OCI-LY3 (cell line): Measurements from ENCODE around the gene EPHB1.

ENCODE experiments used
- H2AFZ ChIP-seq: fragments of 200-600, 300-600 bp; shearing (Covaris generic); 2 replicates; pipeline ENCODE4 v1.6.0; 2014; ENCODE audit warnings: antibody characterized with exemption, low read depth, low read length
- H3K27ac ChIP-seq: fragments of 200-600, 300-600 bp; sonication (generic); 2 replicates; pipeline ENCODE4 v1.5.1; 2014; ENCODE audit warnings: mild to moderate bottlenecking, low read length, moderate library complexity, mixed read lengths
- H3K27me3 ChIP-seq: fragments of 200-600, 300-600 bp; sonication (generic); 2 replicates; pipeline ENCODE4 v1.6.1; 2014; ENCODE audit warnings: low read depth, low read length, mixed read lengths
- H3K36me3 ChIP-seq: fragments of 200-600, 300-600 bp; sonication (generic); replicated peaks from 2 replicates; pipeline ENCODE3; 2014; ENCODE audit warnings: low read depth, low read length, mixed read lengths
- H3K4me1 ChIP-seq: fragments of 300-600, 200-600 bp; sonication (generic); 2 replicates; pipeline ENCODE4 v1.6.1; 2014; ENCODE audit warnings: low read length, mixed read lengths
- H3K4me2 ChIP-seq: fragments of 200-600, 300-600 bp; sonication (generic); 2 replicates; pipeline ENCODE4 v1.6.1; 2014; ENCODE audit warnings: low read length, mixed read lengths
- H3K4me3 ChIP-seq: fragments of 300-600, 200-600 bp; sonication (generic); 2 replicates; pipeline ENCODE4 v1.5.1; 2014; ENCODE audit warnings: antibody characterized with exemption, mild to moderate bottlenecking, low read length, moderate library complexity
- H3K79me2 ChIP-seq: fragments of 300-600, 200-600 bp; shearing (Covaris generic); 2 replicates; pipeline ENCODE4 v1.6.1; 2014; ENCODE audit warnings: mild to moderate bottlenecking, low read length, mixed read lengths
- H3K9ac ChIP-seq: fragments of 300-600, 200-600 bp; shearing (Covaris generic); 2 replicates; pipeline ENCODE4 v1.6.0; 2014; ENCODE audit warnings: mild to moderate bottlenecking, low read length, moderate library complexity
- H3K9me3 ChIP-seq: fragments of 200-600, 300-600 bp; shearing (Covaris generic); 2 replicates; pipeline ENCODE4 v1.6.1; 2014; ENCODE audit warnings: low read length, mixed read lengths; ENCODE audit not compliant: insufficient read depth
- H4K20me1 ChIP-seq: fragments of 200-600, 300-600 bp; sonication (generic); 2 replicates; pipeline ENCODE4 v1.6.1; 2016; ENCODE audit warnings: low read length, mixed read lengths; ENCODE audit not compliant: insufficient read depth
- CTCF ChIP-seq: fragments of 200-600, 300-600 bp; sonication (generic); IDR thresholded peaks from 2 replicates; pipeline ENCODE4 v1.5.1; 2014; ENCODE audit warnings: antibody characterized with exemption, low read length, low read depth
- EZH2phosphoT487 ChIP-seq: fragments of 200-600 bp; shearing (Covaris generic); IDR thresholded peaks from 2 replicates; pipeline ENCODE4 v1.6.1; 2018; ENCODE audit warnings: antibody characterized with exemption, mixed run types, low read depth

EPHB1 gene

GRCh38 chr3:135258916-135259315 is 463.9 kb downstream of the EPHB1 start:
- no peaks in the 10 kb centered on the region for H3K79me2 ChIP-seq
- no peak overlapping the region for H3K27ac ChIP-seq
- no peak overlapping the region for H3K4me3 ChIP-seq
- no peak overlapping the region for H3K9ac ChIP-seq
- no peaks in the 10 kb centered on the region for H3K9me3 ChIP-seq
- TF ChIP-seq EZH2phosphoT487 (no peak), CTCF (no peak)
- H3K4me2 ChIP-seq: no peak overlapping the region
- peaks cover 8% of the 10 kb centered on the region for H4K20me1 ChIP-seq
- peaks cover 48% of the 10 kb centered on the region for H3K36me3 ChIP-seq
- no peak overlapping the region for H2AFZ ChIP-seq
- H3K4me1 ChIP-seq: no peaks in the 10 kb centered on the region
- H3K27me3 ChIP-seq: no peaks in the 10 kb centered on the region

GRCh38 chr3:135260025-135260424 is 465.0 kb downstream of the EPHB1 start:
- Histone ChIP-seq H3K4me1 (no peaks in the 10 kb centered on the region), H4K20me1 (peaks cover 8% of the 10 kb centered on the region), H3K9ac (no peak overlapping the region), H3K4me2 (no peak overlapping the region), H3K36me3 (peaks cover 50% of the 10 kb centered on the region), H3K79me2 (no peaks in the 10 kb centered on the region), H3K27ac (no peak overlapping the region), H3K4me3 (no peak overlapping the region), H2AFZ (no peak overlapping the region), H3K27me3 (no peaks in the 10 kb centered on the region), H3K9me3 (no peaks in the 10 kb centered on the region)
- TF ChIP-seq CTCF (no peak), EZH2phosphoT487 (no peak)

- Histone ChIP-seq H4K20me1 (peaks cover 8% of the 10 kb centered on the region), H3K4me3 (no peak overlapping the region), H3K4me2 (no peak overlapping the region), H3K4me1 (no peaks in the 10 kb centered on the region), H3K27ac (no peak overlapping the region), H3K9ac (no peak overlapping the region), H3K27me3 (no peaks in the 10 kb centered on the region), H2AFZ (no peak overlapping the region), H3K79me2 (no peaks in the 10 kb centered on the region), H3K9me3 (no peaks in the 10 kb centered on the region), H3K36me3 (peaks cover 50% of the 10 kb centered on the region)
- no peak for TF ChIP-seq CTCF
- no peak for TF ChIP-seq EZH2phosphoT487
Measured at GRCh38 chr3:135261214-135261775, 466.2 kb downstream of the EPHB1 start.

- Histone ChIP-seq H3K79me2 (no peaks in the 10 kb centered on the region), H2AFZ (no peak overlapping the region), H4K20me1 (peaks cover 8% of the 10 kb centered on the region)
Measured at GRCh38 chr3:135261916-135262315, 466.9 kb downstream of the EPHB1 start.

More at GRCh38 chr3:135261916-135262315, 466.9 kb downstream of the EPHB1 start:
- H3K9me3 ChIP-seq: no peaks in the 10 kb centered on the region
- H3K4me2 ChIP-seq: no peak overlapping the region
- H3K27ac ChIP-seq: no peak overlapping the region
- H3K4me3 ChIP-seq: no peak overlapping the region
- peaks cover 50% of the 10 kb centered on the region for H3K36me3 ChIP-seq
- TF ChIP-seq EZH2phosphoT487: no peak
- no peak for TF ChIP-seq CTCF
- no peaks in the 10 kb centered on the region for H3K4me1 ChIP-seq
- H3K9ac ChIP-seq: no peak overlapping the region
- no peaks in the 10 kb centered on the region for H3K27me3 ChIP-seq
